Activated CD8-positive, alpha-beta T cell treated with anti-CD3 and anti-CD28 coated beads, Interleukin-2, amount 10 ng/mL, durations not matched to agents 7 days and 5 days (primary cell): ENCODE measurements around the gene NLRP9. TPM values are rescaled to one million over a fixed set of nuclear protein-coding genes. Genes with fewer than 3 reads are reported as not detected.
A peak's percentile ranks its signal among the peaks of the same experiment; 100 is the strongest.

Experiments used
- ATAC-seq: fragments of 150-1000 bp; cut with Tn5 transposase; one replicate; pipeline ENCODE4 v1.10.0; 2021; ENCODE audit warnings: moderate library complexity
- CTCF ChIA-PET: fragments of 350-600 bp; sonication (Branson Sonifier 250); formaldehyde crosslinking; loops from one replicate; lab custom pipeline; 2021; ENCODE audit warnings: antibody characterized with exemption; lab: Charles Lee
- POLR2A ChIA-PET: fragments of 350-600 bp; sonication (Branson Sonifier 250); formaldehyde crosslinking; loops from one replicate; lab custom pipeline; 2021; ENCODE audit warnings: antibody characterized with exemption; lab: Charles Lee
- DNase-seq: peaks from one replicate; pipeline ENCODE4 v3.0.0-alpha.2; 2020
- H3K27ac Mint-ChIP-seq: one replicate; pipeline ENCODE4 v1.8.0; 2021; ENCODE audit warnings: mild to moderate bottlenecking, mixed read lengths
- H3K27me3 Mint-ChIP-seq: one replicate; pipeline ENCODE4 v1.8.0; 2021; ENCODE audit warnings: low read depth, mixed read lengths
- H3K36me3 Mint-ChIP-seq: one replicate; pipeline ENCODE4 v1.8.0; 2021; ENCODE audit warnings: low read depth, mixed read lengths
- H3K4me1 Mint-ChIP-seq: one replicate; pipeline ENCODE4 v1.8.0; 2021; ENCODE audit warnings: low read depth, mixed read lengths
- H3K4me3 Mint-ChIP-seq: one replicate; pipeline ENCODE4 v1.8.0; 2021; ENCODE audit warnings: mild to moderate bottlenecking, mixed read lengths
- H3K9me3 Mint-ChIP-seq: one replicate; pipeline ENCODE4 v1.8.0; 2022; ENCODE audit warnings: mixed read lengths; ENCODE audit not compliant: insufficient read depth
- total RNA-seq, 2 experiments: library from RNA; stranded (reverse); gene quantifications; one replicate each; pipeline ENCODE4 v1.2.3, GENCODE V29; 2021

NLRP9 gene
- total RNA-seq, 2 experiments from 2014 or later = not detected

DNA sequence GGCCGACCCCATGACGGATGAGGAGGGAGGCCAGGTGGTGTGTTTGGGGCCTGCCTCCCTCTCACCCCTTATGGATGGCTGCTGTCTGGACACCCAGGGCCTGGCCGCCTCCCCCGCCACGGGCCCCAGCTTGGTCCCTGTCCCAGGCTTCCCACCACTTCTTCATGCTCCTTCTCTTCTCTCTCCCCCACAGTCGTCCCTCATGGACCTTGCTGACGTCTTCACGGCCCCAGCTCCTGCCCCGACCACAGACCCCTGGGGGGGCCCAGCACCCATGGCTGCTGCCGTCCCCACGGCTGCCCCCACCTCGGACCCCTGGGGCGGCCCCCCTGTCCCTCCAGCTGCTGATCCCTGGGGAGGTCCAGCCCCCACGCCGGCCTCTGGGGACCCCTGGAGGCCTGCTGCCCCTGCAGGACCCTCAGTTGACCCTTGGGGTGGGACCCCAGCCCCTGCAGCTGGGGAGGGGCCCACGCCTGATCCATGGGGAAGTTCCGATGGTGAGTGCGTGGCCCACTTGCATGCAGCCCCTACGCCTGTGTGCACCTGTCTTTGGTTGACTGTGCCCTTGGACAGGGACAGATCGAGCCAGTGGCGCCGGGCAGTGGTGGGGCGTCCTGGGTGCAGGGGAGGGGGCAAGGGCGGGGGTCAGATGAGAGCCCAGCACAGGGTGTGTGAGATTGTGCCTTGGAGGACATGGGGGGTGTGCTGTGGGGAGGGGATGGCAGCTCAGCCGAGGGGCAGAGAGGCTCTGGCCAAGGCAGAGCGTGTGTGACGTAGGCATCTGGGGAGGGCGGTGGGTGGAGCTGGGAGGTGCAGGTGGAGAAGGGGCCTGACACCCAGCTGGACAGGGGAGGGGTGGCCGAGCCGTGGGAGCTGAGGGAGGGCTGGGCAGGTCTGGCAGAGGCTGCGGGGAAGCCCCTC is 46.4 kb downstream of the NLRP9 start:
- H3K27ac Mint-ChIP-seq = no peak overlapping the region
- no peaks in the 10 kb centered on the region for H3K9me3 Mint-ChIP-seq
- no peak for DNase-seq
- peaks cover 26% of the 10 kb centered on the region for H3K36me3 Mint-ChIP-seq
- ATAC-seq = no peak
- ChIA-PET POLR2A (no interaction called here), CTCF (no interaction called here)
- H3K27me3 Mint-ChIP-seq = no peaks in the 10 kb centered on the region
- H3K4me3 Mint-ChIP-seq = no peak overlapping the region
- H3K4me1 Mint-ChIP-seq = peaks cover 4% of the 10 kb centered on the region

DNA sequence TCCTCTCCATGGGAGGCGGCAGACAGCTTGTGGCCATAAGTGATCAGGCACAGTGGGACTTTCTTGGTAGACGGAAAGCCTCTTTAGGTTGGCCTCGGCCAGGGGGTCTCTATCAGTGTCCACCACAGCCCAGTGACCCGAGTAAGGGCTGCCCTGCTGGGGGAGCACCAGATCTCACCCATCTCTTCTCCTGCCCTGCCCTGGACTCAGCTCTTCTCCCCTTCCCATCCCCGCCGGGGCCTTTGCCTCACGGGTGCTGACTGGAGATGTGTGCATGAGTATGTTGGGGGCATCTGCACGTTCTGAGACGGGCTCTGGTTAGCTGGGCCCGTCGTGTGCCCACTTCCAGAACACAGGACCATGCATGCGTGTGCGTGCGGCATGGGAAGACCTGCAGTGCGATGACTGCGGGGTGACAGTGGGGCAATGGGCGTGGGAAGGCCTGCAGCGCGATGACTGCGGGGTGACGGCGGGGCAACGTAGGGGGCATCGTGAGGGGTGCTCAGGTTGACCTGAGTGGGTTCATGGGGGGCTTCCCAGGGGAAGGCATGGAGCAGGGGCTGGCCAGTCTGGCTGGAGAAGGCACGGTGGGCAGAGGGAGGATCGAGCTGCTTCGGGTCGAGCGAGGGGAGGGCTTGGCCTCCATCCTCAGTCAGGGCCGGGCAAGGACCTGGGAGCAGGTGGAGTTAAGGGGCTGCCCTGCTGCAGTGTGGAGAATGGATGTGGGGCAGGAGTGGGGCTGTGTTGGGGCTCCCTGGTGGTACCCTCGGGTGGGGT is 47.2 kb downstream of the NLRP9 start:
- ChIA-PET CTCF (no interaction called here), POLR2A (no interaction called here)
- DNase-seq (no peak), ATAC-seq (no peak)
- Mint-ChIP-seq H3K27me3 (no peaks in the 10 kb centered on the region), H3K36me3 (peaks cover 30% of the 10 kb centered on the region), H3K4me3 (no peak overlapping the region), H3K27ac (no peak overlapping the region), H3K4me1 (peaks cover 4% of the 10 kb centered on the region), H3K9me3 (no peaks in the 10 kb centered on the region)

DNA sequence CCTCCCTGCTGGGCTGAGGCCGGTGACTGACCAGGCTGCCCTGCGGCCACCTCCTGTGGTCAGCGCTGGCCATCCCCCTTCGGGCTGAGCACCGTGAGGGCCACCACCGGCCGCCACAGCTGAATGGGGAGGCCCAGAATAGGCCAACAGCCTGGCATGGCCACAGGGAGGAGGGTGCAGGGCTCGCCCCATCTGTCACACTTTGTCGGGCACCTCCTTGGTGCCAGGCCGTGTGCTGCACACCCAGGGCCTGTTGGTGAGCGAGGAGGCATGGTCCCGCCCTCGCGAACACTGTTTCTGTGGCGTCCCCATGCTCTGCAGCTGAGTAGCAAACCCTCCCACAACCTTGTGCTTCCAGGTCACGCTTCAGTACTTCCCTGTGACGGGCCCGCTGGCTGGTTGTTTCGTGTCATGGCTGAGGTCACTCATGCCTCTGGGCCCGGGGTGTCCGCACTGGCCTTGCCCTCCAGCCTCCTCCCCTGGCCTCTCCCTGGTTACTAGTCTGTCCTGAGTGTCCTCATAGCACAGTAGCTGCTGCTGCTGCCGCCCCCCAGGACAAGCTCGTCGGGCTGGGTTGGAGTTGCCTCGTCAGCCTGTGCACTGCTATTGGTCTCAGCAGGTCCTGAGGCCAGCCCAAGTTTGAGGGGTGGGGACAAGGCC is 48.0 kb downstream of the NLRP9 start:
- no peaks in the 10 kb centered on the region for H3K9me3 Mint-ChIP-seq
- no peaks in the 10 kb centered on the region for H3K27me3 Mint-ChIP-seq
- DNase-seq = no peak
- no peak overlapping the region for H3K4me3 Mint-ChIP-seq
- ChIA-PET CTCF (no interaction called here), POLR2A (no interaction called here)
- H3K27ac Mint-ChIP-seq = no peak overlapping the region
- H3K4me1 Mint-ChIP-seq = peaks cover 4% of the 10 kb centered on the region
- H3K36me3 Mint-ChIP-seq = peaks cover 28% of the 10 kb centered on the region
- ATAC-seq = no peak

GRCh38 chr19:55689411-55690108 is 48.6 kb downstream of the NLRP9 start:
- ATAC-seq (no peak), DNase-seq (no peak)
- no peak overlapping the region for H3K4me3 Mint-ChIP-seq
- H3K36me3 Mint-ChIP-seq = peaks cover 27% of the 10 kb centered on the region
- H3K9me3 Mint-ChIP-seq = no peaks in the 10 kb centered on the region
- no peak overlapping the region for H3K27ac Mint-ChIP-seq
- ChIA-PET CTCF (no interaction called here), POLR2A (no interaction called here)
- H3K4me1 Mint-ChIP-seq = peaks cover 4% of the 10 kb centered on the region
- H3K27me3 Mint-ChIP-seq = no peaks in the 10 kb centered on the region

GRCh38 chr19:55688422-55689218 is 49.6 kb downstream of the NLRP9 start:
- ChIA-PET CTCF (no interaction called here), POLR2A (no interaction called here)
- H3K36me3 Mint-ChIP-seq = peaks cover 31% of the 10 kb centered on the region
- DNase-seq (no peak), ATAC-seq (no peak)
- H3K4me3 Mint-ChIP-seq = no peak overlapping the region
- no peaks in the 10 kb centered on the region for H3K9me3 Mint-ChIP-seq
- H3K4me1 Mint-ChIP-seq = peaks cover 4% of the 10 kb centered on the region
- H3K27me3 Mint-ChIP-seq = no peaks in the 10 kb centered on the region
- H3K27ac Mint-ChIP-seq = no peak overlapping the region

- ChIA-PET CTCF (no interaction called here), POLR2A (interaction anchor here (0.7 kb wide), 1 partner anchor 30 kb away, joined by 3 read pairs; no protein-coding TSS in a partner anchor)
- Mint-ChIP-seq H3K4me1 (peaks cover 4% of the 10 kb centered on the region), H3K36me3 (peaks cover 28% of the 10 kb centered on the region), H3K27me3 (no peaks in the 10 kb centered on the region), H3K4me3 (no peak overlapping the region), H3K9me3 (no peaks in the 10 kb centered on the region), H3K27ac (peak overlapping the region; percentile 46)
- DNase-seq (no peak), ATAC-seq (no peak)
These were observed 50.7 kb downstream of the NLRP9 start for GRCh38 chr19:55687281-55688201.

- Mint-ChIP-seq H3K9me3 (no peaks in the 10 kb centered on the region), H3K27me3 (no peaks in the 10 kb centered on the region), H3K36me3 (peaks cover 31% of the 10 kb centered on the region), H3K4me3 (no peak overlapping the region), H3K27ac (no peak overlapping the region), H3K4me1 (peaks cover 4% of the 10 kb centered on the region)
- ChIA-PET CTCF (no interaction called here), POLR2A (interaction anchor here (0.7 kb wide), 1 partner anchor 29 kb away, joined by 3 read pairs; no protein-coding TSS in a partner anchor)
- ATAC-seq = no peak
- no peak for DNase-seq
These were observed 51.7 kb downstream of the NLRP9 start for GRCh38 chr19:55686311-55687050.

DNA sequence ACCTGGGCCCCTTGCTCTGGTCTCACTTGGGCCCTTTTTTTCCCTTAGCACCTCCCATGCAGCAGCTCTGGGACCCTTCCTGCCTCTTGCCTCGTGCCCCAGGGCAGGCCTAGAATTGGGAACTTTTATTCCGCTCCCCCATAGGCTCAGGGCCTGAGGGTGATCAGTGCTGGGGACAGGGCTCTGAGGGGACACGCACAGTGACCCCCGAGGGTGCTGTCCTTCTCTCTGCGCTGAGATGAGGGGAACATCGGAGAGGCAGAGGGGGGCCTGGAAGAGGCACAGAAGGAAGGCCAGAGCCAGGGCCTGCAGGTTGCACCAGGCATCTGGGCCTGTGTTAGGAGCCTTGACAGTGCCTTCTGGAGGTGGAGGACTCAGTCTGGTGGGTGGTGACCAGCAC is 52.4 kb downstream of the NLRP9 start:
- DNase-seq (no peak), ATAC-seq (no peak)
- Mint-ChIP-seq H3K9me3 (no peaks in the 10 kb centered on the region), H3K27ac (no peak overlapping the region), H3K4me3 (no peak overlapping the region), H3K27me3 (no peaks in the 10 kb centered on the region), H3K36me3 (peaks cover 32% of the 10 kb centered on the region), H3K4me1 (peaks cover 4% of the 10 kb centered on the region)
- CTCF ChIA-PET = no interaction called here
- POLR2A ChIA-PET = no interaction called here

DNA sequence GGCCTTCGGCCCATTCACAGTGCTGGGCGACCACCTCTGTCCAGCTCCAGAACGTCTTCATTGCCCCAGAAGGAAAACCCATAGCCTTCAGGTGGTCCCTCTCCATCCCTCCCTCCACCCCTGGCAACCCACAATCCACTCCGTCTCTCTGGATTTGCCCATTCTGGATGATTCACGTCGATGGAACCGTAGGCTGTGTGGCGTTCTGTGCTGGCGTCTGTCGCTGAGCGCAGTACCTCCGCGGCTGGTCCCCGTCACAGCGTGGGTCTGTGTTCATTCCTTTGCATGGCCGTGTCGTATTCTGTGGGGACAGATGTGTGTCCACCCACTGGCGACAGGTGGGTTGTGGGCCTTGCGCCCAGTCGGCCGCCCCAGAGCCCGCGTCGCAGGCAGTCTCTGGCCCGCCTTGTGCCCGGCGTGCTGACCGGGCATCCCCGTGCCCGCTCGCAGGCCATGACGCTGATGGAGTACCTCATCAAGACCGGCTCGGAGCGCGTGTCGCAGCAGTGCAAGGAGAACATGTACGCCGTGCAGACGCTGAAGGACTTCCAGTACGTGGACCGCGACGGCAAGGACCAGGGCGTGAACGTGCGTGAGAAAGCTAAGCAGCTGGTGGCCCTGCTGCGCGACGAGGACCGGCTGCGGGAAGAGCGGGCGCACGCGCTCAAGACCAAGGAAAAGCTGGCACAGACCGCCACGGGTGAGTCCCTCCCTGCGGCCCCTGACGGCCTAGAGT is 53.1 kb downstream of the NLRP9 start:
- Mint-ChIP-seq H3K36me3 (peaks cover 33% of the 10 kb centered on the region), H3K4me3 (no peak overlapping the region)

More for the DNA sequence above, 53.1 kb downstream of the NLRP9 start:
- ATAC-seq (no peak), DNase-seq (no peak)
- peaks cover 4% of the 10 kb centered on the region for H3K4me1 Mint-ChIP-seq
- no peaks in the 10 kb centered on the region for H3K27me3 Mint-ChIP-seq
- ChIA-PET POLR2A (no interaction called here), CTCF (no interaction called here)
- H3K27ac Mint-ChIP-seq = no peak overlapping the region
- H3K9me3 Mint-ChIP-seq = no peaks in the 10 kb centered on the region
